NCI-H2107 treated with DMSO at 0.1 percent for 48 hours (cell line): ENCODE measurements around the gene ZNF416.

Source experiments
- DNase-seq: peaks from one replicate; lab custom pipeline; 2025; ENCODE audit not compliant: unreplicated experiment; lab: John Stamatoyannopoulos, UW

Gene ZNF416

DNA sequence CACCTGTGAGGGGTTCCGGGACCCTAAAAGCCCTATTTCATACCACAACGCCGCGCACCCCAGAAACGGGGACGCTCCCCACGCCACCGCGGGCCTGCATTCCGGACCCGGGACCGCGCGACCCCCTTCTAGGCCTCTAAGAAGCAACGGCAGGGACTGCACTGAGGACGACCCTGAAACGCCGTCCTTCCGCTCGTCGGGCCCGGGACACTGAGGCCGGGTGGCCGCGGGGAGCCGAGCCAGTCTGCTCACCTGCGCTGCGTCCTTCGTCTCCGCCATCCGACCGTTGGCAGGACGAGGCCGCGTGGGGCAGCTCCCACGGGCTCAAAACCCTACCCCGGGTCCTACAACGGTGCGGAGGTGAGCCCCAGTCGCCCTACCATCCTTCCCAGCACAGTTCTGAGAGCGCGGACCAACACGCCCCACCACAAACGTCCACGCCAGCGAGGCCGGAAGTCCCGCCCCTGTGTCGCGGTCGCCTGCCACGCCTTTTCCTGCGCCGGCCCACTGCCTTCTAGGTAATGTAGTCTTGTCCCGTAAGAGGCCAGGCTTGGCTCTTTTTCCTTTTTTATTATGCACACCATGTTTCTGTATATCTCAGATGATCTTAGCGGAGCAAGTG lies 19.2 kb downstream of the ZNF416 start, which contains the start of gene ZNF550:
Gene ZNF550, minus strand, starts transcription at position 460 of the 622 bp plus-strand sequence. Its CDS starts 181 bp downstream, at position 279.
- DNase-seq, result peak; percentile 46

DNA sequence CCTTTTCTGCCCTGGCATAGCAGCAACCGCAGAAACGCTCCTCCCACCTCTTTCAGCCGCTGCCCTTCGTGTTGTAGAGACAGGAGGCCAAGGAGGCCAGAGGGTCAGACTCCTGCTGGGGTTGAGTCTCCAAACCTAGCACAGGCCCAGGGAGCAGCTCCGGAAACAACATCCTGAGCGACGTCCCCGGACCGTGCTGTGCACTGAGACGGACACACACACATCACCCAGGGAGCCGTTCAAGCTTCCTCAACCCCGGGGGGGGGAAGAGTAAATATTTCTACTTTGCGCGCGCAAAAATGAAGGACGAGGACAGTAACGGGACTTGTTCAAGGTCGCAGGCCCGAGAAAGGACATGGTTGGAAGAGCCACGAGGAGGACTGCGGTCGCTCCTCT lies 19.7 kb downstream of the ZNF416 start:
- no peak for DNase-seq

DNA sequence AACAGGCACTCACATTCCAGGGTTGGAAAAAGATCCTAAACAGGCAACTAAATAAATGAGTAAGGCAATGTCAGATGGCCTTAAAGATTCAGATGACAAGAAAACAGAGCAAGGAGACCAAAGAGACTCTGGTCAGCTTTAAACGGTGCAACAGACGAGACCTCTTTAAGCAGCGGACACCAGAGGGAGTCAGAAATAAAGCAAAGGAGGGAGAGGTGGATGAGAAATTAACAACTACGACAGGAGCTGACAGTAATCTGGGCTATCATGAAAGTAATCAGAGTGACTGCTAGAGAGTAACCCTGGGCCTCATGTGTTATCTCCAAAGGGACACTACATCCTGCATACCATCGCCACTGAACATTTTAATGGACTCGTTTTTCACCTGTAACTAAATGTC lies 20.2 kb downstream of the ZNF416 start:
- no peak for DNase-seq

DNA sequence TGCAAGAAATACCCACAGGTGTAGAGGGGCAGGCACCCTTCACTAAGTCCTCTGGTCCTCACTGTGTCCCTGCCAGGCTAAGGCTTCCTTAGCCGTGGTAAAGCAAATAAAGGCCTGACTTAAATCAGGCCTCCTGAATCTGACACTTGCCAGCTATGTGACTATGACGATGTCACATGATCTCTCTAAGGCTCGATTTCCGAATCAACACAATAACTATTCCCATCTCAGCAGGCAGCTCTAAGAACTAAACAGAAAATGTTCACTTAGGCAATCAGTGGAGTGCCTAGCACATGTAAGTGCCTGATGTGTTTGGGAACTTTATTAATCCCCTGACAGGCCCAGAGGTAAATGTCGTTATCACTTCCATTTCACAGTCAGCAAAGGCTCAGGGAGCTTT lies 21.1 kb downstream of the ZNF416 start:
- no peak for DNase-seq

DNA sequence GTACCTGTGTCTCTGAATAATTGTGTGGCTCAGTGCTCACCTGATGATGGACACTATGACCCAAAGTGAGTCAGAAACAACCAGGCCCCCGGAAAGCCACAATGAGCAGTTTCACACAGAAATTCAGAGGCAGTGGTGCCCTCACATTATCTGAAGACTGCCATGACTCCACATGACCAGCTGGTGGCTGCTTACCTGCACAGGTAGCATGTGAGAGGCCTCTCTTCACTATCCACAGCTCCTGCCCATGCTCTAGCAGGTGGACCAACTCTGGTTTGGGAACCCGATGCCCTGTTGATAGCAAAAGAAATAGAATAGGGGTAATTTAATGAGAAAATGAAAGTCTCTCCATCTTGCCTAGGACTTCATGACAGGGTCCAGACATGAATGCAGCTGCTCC lies 26.3 kb downstream of the ZNF416 start:
- DNase-seq, result no peak

DNA sequence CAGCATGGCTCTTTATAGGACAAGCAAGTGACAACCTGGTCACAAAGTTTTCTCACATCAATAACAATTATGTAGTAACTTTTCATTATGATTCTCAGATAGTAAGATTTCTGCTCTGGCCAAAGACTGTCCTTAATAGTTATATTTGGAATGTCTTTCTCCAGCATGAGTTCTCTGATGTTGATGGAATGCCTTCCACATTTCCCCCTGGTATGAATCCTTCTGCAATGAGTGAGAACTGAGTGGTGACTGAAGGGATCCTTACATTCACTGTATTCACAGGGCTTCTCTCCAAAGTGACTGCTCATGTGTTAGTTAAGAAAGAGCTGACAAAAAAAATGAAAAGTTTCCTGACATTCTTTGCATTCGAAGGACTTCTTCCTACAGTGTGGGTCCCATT lies 32.2 kb downstream of the ZNF416 start:
- no peak for DNase-seq

DNA sequence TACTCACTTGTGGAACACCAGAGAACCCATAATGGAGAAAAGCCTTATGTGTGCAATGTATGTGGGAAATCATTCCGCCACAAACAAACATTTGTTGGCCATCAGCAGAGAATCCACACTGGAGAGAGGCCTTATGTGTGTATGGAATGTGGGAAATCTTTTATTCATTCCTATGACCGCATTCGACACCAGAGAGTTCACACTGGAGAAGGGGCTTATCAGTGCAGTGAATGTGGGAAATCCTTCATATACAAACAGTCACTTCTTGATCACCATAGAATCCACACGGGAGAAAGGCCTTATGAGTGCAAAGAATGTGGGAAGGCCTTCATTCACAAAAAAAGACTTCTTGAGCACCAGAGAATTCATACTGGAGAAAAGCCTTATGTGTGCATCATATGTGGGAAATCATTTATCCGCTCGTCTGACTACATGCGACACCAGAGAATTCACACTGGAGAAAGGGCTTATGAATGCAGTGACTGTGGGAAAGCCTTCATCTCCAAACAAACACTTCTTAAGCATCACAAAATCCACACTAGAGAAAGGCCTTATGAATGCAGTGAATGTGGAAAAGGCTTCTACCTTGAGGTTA lies 40.7 kb downstream of the ZNF416 start:
- no peak for DNase-seq

DNA sequence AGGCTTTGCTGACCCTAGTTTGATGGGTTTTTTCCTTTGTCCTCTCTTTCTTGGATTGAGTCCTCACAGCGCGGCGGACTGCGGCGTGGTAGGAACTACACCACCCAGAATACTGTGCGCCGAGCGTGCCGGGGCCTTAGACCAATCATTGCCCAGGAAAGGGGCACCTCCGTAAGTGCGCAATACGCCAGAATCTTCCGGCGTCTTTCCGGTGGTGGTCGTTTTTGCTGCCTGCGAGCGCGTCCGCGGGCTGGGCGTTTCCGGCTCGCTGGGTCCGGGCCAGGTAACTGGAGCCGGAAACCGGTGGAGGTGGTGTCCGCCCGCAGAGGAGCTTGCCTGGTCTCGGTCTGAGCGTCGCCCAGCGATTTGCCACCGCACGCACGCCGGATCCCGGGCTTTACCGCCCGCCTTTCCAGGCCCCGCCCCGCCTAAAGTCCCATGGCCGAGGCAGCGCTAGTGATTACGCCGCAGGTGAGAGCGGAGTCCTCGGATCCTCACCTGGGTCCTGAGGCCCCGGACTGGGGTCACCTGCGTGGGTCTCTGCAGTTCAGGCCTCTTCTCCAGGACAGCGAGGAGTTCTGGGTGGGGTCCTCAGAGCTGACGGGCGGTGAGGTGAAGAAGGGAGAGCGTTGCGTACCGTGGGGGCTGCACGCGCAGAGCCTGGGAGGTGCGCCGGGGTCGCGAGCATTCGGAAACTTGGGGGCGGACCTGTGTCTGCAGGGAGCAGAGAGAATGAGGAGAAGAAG lies 51.4 kb downstream of the ZNF416 start, which contains the start of gene ZNF549:
Gene ZNF549, plus strand, starts transcription at position 221 of the 746 bp plus-strand sequence. Its CDS starts 218 bp downstream, at position 439.
- peak; percentile 84 for DNase-seq
